ENCODE measurements around the gene IKZF2. TPM values are rescaled to one million over a fixed set of nuclear protein-coding genes. Genes with fewer than 3 reads are reported as not detected.

The IKZF2 gene
- total and polyA plus RNA-seq, 7 donors, result 0.29 to 11.6 (median 3.2) TPM

DNA sequence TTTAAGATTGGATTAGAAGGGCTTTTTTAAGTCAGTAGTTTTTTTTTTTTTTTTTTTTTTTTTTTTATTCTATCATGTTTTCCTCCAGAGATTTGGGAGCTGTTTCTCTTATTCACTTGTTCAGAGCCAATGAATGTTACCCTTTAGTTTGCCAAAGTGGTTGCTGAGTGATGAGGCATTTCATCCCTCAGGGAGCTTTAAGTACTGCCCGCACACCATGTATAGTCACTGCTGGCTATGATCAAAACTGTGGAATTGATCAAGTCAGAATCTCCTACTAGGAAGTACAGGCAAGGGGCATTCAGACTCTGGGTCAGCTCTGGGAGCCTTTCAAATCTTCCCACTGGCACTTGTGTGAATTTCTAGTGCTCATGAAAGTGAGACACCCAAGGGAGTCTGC lies 201.6 kb downstream of the IKZF2 start:
- no peak for ATAC-seq
- 83 to 90% (median 83%) methylated on average over 1 of the region's 1 CpG for WGBS, 3 donors

More for the DNA sequence above, 201.6 kb downstream of the IKZF2 start:
- Histone ChIP-seq H3K4me1 (peaks cover 4% of the 10 kb centered on the region), H3K27ac (no peak overlapping the region), H3K9me3 (no peaks in the 10 kb centered on the region), H3K36me3 (ENCODE audit: insufficient read depth in 1 of 2, low read depth in 1 of 2) (no peaks in the 10 kb centered on the region), H3K4me3 (no peak overlapping the region), H3K27me3 (ENCODE audit: insufficient read depth in 3 of 3, low read length in 2 of 3) (no peaks in the 10 kb centered on the region)
- DNase-seq, result no peak
- TF ChIP-seq CTCF (IDR thresholded peaks at IDR 0.05), result no peak
- intact Hi-C loops (cut with DNase I), result no loop called here

Other genes with a start within 250 kb of the IKZF2 start
- gene SPAG16, start 132.9 kb upstream of the IKZF2 start, total RNA-seq, result 1 to 10 TPM; 4.0 to 8.7 (median 5.1) TPM
- 1 to 10 TPM; 1.6 to 4.3 (median 1.8) TPM for gene SPAG16, start 132.9 kb upstream of the IKZF2 start, polyA plus RNA-seq

Data from psoas muscle (tissue), 8 donors.